ENCODE measurements around the gene BRIP1.
"Not testable (repeated sequence)": the region's sequence is repeated elsewhere in the genome, so short reads cannot be mapped to it uniquely, and the experiment has no call there.

The BRIP1 gene

DNA sequence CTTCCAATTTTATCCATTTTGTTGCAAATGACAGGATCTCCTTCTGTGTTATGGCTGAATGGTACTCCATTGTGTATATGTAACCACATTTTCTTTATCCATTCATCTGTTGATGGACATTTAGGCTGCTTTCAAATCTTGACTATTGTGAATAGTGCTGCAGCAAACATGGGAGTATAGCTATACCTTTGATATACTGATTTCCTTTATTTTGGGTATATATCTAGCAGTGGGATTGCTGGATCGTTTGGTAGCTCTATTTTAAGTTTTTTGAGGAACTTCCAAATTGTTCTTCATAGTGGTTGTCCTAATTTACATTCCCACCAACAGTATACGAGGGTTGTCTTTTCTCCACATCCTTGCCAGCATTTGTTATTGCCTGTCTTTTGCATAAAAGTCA is 67.8 kb downstream of the BRIP1 start:
- no peak for DNase-seq

DNA sequence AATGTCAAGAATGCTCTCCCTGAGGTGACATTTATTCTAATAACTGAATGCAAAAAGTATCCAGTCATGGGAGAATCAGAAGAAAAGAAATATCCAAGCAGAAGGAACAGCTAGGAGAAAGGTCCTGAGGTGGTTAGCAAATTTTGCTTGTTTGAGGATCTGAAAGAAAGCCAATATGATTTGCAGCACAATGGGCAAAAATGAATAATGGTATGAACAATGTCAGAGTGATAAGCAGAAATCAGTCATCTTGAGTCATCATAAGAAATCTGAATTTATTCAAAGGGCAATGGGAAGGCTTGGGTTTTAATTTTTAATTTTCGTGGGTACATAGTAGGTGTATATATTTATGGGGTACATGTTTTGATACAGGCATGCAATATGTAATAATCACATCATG is 68.5 kb downstream of the BRIP1 start:
- no peak for DNase-seq

DNA sequence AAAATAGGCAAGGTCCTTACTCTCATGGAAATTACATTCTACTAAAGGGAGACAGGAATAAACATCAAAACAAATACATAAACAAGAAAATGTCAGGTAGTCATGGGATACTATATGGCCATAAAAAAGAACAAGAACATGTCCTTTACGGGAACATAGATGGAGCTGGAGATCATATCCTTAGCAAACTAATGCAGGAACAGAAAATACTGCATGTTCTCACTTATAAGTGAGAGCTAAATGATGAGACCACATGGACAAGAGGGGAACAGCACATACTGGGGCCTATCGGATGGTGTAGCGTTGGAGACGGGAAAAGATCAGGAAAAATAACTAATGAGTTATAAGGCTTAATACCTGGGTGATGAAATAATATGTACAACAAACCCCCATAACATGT is 69.1 kb downstream of the BRIP1 start:
- no peak for DNase-seq

DNA sequence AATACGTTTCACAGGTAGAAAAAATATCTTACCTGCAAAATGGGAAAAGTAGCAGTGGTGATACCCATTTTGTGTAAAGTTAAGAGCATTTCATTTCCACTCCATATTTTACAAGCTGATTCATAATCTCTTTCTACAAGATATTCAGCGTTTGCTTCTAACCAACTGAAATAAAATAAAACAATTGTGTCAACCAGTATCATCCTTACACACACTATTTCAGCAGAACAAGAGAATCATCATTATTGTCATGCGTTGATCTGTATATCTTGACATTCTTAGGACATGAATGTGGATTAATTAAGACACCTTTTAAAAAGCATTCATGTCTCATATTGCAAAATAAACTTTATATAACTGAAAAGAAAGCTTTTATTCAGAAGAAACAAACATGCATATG is 69.8 kb downstream of the BRIP1 start:
- DNase-seq = no peak

DNA sequence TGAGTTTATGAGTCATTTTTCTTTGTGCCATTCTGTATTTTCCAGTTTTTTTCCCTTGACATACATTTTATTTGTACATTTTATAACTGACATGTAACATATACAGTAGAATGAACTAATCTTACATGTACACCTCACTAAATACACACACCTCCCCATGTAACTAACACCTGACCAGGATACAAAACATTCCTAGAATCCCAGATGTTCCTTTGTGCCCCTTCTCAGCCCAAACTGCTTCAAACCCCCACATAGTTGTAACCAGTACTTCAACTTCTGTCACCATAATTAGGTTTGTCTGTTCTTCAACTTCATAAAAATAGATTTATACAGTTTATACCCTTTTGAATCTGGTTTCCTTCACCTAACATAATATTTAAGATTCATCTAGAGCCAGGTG is 73.5 kb downstream of the BRIP1 start:
- no peak for DNase-seq

DNA sequence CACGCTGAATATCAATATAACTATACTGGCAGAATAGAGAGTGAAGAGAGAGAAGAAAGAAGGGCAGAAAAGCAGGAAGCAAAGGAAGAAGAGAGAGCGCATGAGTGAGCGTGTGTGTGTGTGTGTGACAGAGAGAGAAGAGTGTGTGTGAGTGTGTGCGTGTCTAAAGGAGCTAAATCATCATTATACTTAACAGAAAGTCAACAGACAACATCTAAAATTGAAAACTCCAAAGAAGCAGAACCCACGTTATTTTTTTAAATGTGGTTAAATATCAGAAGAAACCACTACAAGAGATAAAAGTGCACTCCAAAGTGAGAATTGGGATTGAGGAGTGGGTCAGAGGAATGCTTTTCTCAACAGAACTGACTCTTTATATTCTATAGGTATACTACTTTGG is 77.2 kb downstream of the BRIP1 start:
- DNase-seq = no peak

DNA sequence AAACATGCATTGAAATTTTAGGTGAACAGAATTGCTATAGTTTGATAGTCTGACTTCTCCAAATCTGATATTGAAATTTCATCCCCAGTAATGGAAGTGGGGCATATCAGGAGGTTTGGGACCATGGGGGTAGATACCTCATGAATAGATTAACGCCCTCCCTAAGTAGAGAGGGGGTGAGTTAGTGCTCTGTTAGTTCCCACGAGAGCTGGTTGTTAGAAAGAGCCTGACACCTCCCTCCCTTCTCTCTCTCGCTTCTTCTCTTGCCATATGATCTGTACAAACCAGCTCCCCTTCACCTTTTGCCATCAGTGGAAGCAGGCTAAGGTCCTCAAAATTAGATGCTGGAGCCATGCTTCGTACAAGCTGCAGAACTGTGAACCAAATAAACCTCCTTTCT is 78.8 kb downstream of the BRIP1 start:
- no peak for DNase-seq

DNA sequence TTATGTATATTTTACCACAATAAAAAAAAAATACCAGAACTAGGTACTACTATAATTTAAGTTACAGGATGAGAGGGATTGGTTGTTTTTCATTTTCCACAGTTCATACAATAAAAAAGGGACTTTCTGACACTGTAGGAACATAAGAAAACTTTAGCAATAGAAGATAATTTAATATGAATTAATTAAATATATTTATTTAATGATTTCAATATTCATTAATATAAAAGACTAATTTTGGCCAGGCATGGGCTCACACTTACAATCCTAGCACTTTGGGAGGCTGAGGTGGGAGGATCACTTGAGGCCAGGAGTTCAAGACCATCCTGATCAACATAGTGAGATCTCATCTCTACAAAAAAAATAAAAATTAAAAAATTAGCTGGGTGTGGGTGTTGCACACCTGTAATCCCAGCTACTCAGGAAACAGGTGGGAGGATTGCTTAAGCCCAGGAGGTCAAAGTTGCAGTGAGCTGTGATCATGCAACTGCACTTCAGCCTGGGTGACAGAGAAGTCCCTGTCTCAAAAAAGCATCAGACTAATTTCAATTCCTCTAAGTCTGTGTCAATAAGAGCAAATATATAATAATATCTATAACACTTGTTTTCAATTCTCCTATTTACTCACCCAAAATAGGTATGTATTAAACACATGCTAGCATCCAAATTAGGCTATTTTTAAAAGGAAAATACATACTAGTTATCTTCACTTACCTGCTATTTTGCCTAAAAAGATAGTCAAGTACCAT is 79.6 kb downstream of the BRIP1 start:
- DNase-seq = no peak

DNA sequence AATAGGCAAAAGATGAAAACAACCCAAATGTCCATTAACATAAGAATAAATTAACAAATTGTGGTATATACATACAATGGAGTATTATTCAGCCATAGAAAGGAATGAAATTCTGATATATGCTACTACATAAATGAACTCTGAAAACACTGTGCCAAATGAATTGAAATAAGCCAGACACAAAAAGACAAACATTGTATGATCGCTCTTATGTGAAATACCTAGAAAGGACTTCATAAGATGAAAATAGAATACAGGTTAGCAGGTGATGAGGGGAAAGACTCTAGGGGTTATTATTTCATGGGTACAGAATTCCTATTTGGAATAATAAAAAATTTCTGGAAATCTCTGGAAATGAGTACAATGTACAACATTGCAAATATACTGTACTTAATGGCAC is 80.2 kb downstream of the BRIP1 start:
- no peak for DNase-seq

DNA sequence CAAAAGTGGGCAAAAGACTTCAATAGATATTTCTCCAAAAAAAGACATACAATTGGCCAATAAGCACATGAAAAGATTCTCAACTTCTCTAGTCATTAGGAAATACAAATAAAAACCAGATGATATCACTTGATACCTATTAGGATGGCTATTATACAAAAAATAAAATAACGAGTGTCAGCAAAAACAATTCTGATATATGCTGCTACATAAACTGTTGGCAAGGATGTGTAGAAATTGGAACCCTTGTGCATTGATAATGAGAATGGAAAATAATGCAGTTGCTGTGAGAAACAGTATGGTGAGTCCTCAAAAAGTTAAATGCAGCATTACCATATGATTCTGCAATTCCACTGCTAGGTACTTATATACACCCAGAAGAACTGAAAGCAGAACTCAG is 80.6 kb downstream of the BRIP1 start:
- DNase-seq = no peak

DNA sequence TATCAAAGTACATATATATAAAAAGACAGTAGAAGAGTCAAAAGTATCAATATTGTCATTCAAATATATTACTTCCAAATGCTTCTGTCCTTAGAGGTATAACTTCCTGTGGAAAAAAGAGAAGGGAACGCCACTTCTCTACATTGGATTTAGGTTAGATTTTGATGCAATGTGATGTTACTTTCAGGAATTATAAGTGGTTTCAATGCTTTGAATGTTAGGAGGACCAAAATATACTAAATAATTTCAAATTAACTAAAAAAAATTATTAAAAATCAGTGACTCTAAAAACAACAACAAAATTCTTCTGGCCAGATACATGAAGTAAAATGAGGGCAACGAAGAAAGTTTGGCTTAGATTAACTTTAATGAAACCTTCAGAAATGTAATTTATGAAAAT is 88.0 kb downstream of the BRIP1 start:
- no peak for DNase-seq

DNA sequence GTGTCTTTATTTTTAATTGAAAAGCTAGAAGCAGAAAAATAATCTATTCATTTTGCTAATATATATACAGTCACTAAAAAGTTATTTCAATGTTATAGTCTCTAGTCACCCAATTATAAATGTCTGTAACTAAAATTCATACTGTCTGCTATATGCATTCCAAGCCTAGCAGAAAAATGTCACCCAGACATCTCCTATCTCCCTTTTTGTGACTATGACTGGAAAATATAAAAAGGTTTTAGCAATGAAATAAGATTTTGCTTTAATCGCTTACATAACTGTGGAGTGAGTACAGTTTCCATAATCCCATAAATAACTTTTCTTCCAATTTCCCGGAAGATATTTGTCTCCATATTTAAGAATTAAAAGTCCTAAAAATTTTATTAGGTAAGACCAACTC is 88.6 kb downstream of the BRIP1 start:
- DNase-seq = no peak

DNA sequence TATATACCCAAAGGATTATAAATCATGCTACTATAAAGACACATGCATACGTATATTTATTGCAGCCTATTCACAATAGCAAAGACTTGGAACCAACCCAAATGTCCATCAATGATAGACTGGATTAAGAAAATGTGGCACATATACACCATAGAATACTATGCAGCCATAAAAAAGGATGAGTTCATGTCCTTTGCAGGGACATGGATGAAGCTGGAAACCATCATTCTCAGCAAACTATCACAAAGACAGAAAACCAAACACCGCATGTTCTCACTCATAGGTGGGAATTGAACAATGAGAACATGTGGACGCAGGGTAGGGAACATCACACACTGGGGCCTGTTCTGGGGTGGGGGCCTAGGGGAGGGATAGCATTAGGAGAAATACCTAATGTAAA is 89.2 kb downstream of the BRIP1 start:
- DNase-seq = not testable (repeated sequence)

DNA sequence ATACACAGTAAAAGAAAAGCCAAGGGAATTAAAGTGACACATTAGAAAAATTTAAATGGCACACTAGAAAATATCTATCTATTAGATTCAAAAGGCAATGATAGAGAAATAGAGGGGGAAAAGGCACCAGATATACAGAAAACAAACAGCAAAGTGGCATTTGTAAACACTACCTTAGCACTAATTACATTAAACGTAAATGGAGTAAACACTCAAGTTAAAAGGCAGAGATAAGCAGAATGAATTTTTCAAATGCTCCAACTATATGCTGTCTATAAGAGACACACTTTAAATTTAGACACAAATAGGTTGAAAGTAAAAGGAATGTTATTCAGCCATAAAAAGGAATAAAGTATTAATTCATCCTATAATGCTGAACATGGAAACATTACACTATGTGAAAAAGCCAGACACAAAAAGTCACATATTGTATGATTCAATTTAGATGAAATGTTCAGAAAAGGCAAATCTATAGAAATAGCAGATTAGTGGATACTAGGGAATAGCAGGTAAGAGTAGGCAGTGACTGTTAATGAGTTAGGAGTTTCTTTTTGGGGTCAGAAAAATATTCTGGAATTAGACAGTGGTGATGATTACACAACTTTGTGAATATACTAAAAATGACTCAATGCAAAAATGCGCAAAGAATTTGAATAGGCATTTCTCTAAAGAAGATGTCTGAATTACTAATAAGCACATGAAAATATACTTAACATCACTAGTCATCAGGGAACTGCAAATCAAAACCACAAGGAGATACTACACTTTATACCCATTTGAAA is 92.4 kb downstream of the BRIP1 start:
- DNase-seq = no peak

DNA sequence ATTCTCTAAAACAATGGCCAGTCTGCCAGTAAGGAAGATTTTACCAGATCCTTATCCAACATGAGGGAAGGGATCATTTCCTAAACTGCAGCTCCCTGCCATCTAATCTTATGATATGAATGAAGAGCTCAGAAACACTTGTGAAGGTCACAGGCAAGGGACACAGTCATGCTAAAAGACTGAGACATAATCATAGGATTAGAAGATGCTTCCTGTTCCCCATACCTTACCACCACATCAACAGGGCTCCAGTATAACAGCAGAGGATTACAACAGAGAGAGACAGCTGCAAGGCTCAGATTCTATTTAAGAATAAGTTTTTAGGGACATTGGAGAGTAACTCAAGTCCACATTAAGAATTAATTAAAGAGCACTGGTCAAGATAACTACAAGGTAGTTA is 93.3 kb downstream of the BRIP1 start:
- DNase-seq = no peak

DNA sequence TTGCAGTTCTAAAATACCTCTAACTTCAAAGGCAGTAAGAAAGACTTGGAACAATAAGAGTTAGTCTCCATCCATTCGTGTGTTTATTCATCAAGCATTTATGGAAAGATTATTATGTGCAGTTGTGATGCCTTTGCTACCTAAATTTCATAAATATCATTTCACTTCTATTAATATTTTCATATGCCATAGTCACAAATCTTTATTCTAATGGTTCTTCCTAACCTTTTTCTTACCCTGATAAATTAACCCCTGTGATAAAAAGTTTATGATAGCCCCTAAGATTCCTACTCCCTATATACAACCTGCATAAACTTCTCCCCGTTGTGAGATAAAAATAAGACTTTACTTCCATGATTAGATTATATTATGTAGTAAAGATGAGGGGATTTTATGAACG is 94.9 kb downstream of the BRIP1 start:
- DNase-seq = no peak

DNA sequence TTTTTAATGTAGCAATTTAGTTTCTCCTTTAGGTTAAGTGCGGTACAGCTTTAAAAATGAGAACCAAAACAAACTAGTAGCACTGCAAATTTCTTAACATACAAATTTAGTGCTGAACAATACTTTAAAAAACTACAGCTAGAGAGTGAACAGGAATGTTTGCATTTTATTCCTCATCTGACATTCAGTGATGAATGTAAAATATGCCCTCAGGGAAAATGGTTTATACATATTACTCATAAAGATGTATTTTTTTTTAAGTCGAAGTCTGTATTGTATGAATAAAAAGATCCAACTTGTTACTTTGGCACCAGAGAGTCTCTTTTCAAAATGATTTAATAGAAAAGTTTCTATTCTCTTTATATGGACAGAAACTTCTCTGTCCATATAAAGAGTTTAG is 96.8 kb downstream of the BRIP1 start:
- DNase-seq = no peak

DNA sequence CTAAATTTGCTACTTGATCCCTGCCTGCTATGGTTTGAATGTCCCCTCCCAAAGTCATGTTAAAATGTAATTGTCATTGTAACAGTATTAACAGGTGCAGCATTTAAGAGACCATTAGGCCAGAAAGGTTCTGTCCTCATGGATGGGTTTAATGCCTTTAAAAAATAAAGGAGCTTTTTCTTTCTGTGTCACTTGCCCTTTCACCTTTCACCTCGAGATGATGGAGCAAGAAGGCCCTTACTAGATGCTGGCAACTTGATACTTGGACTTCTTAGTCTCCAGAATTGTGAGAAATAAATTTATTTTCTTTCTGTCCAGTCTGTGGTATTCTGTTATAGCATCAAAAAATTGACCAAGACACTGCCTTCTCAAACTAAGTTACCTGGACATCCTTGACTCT is 98.5 kb downstream of the BRIP1 start:
- DNase-seq = no peak

DNA sequence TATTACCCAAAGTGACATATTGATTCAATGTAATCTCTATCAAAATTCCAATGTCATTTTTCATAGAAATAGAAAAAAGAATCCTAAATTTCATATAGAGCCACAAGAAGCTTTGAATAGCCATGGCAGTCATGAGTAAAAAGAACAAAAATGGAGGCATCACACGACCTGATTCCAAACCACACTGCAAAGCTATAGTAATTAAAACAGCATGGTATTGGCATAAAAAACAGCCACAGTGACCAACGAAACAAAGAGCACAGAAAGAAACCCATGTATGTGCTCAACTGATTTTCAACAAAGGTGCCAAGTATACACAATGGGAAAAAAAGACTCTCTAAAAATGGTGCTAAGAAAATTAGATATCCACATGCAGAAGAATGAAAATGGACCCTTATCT is 101.5 kb downstream of the BRIP1 start:
- DNase-seq = no peak

DNA sequence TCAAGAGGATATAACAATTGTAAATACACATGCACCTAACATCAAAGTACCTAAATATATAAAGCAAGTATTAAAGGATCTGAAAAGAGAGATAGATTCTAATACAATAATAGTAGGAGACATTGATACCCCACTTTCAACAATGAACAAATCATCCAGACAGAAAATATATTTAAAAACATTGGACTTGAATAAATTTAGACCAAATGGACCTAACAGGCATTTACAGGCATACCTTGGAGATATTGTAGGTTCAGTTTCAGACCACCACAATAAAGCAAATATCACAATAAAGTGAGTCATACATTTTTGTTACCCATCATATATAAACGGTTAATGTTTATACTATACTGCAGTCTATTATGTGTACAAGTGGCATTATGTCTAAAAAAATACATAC is 104.0 kb downstream of the BRIP1 start:
- no peak for DNase-seq

DNA sequence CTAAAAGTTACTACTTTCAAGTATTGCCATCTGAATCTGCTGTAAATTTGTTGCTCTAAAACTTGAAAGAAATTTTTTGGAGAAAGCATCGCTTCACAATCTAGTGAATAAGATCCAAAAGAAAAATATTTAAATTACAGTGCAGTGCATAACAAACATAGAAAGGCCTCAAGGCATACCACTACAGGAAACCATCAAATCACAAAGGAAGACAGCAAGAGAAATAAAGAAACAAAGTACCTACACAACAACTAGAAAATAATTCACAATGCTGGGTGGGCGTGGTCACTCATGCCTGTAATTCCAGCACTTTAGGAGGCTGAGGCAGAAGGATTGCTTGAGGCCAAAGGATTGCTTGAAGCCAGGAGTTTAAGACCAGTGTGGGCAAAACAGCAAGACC is 104.9 kb downstream of the BRIP1 start:
- no peak for DNase-seq

DNA sequence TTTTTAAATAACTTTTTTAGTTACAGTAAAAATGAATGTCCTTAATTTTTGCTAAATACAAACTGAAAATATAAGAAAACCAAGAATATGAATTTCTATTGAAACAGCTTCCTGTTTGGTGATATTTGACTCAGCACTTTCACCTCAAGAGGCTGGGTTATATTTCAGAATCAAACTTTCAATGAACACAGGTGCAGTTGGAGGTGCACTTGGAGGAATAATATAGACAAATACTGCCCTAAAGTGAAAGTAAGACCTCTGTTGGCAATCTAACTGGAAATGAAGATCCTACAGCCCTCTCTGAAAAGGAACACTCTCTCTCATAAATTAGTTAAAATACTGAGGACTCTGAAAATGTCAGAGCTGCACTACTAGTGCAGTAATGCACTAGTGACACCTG is 106.2 kb downstream of the BRIP1 start:
- DNase-seq = no peak

DNA sequence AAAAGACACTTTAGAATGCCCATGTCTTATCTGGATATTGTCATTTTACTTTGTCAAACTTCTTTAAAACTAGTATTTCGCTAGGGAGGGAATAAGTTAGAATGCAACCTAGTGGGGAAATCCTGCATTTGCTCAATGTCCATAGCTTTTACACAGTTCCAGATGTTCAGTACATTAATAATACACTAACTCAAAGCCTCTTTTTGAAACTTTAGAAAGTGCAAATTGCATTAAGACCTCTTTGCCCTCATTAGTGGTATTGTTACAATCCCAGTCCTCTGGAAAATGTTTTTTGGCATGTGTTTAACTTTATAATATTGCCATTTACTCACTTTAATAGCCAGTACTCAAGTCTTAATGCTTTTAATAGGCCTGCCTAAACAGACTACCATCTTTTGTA is 106.8 kb downstream of the BRIP1 start:
- no peak for DNase-seq

DNA sequence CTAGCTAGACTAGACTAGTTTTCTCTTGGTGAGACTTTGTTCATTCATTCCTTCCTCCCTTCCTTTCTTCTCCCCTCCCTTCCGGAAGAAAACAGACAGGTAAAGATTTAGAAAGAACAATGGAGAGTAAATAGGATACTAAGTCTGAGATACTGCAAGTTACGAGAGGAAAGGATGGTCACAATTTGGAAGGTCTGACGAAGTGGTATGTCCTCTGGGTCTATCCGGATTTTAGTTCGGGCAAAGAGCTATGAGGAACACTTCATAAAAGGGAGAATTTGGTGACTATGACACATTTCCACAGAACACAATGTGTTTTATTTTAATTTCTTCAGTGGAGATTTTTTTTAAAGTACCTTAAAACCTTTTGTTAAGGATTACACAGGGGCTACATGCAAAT is 107.7 kb downstream of the BRIP1 start:
- DNase-seq = no peak

DNA sequence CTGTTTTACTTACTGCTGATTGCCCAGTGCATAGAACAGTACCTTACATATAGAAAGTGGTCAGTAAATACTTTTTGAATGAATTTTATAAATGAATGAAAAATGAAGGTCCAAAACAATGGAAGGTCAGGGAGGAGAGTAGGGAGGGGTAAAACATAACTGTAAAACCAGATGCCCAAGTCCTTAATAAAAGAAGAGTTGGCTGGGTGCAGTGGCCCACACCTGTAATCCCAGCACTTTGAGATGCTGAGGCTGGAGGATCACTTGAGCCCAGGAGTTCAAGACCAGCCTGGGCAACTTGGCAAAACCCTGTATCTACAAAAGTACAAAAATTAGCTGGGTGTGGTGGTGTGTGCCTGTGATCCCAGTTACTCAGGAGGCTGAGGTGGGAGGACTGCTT is 108.2 kb downstream of the BRIP1 start:
- no peak for DNase-seq

Measured in GOT3 (cell line).